C4-2B (cell line): ENCODE results near the gene SHC1.

Experiments
- CTCF ChIP-seq: fragments of 450-650 bp; conservative IDR thresholded peaks from 2 replicates; pipeline ENCODE4 v1.5.1; 2017; ENCODE audit warnings: mild to moderate bottlenecking
- ZFX ChIP-seq: fragments of 450-650 bp; IDR thresholded peaks from 2 replicates; pipeline ENCODE4 v1.6.1; 2017

- TF ChIP-seq CTCF = no peak
- no peak for TF ChIP-seq ZFX
Measured at GRCh38 chr1:154963643-154964042, 6.9 kb downstream of the SHC1 start.
